ENCODE measurements around the gene C1GALT1C1.
"Not testable (repeated sequence)": the region's sequence is repeated elsewhere in the genome, so short reads cannot be mapped to it uniquely, and the experiment has no call there.

C1GALT1C1 gene

GRCh38 chrX:120664081-120664480 is 34.2 kb upstream of the C1GALT1C1 start:
- TF ChIP-seq CTCF (IDR thresholded peaks at IDR 0.05; ENCODE audit: control extremely low read depth, extremely low read depth, low read depth, missing control alignments) = no peak
- DNase-seq (ENCODE audit: extremely low spot score) = no peak
- ChIA-PET POLR2A (no interaction called here), CTCF (interaction anchor here (1.2 to 2.3 kb wide), 7 partner anchors 9 to 178 kb away, joined by 3 to 8 read pairs (median 5); no protein-coding TSS in a partner anchor)

- DNase-seq (ENCODE audit: extremely low spot score) = no peak
- POLR2A ChIA-PET = no interaction called here
- CTCF ChIA-PET = interaction anchor here (1.3 to 1.8 kb wide), 4 partner anchors 9 to 165 kb away, joined by 5 to 8 read pairs (median 6); no protein-coding TSS in a partner anchor
- TF ChIP-seq CTCF (IDR thresholded peaks at IDR 0.05; ENCODE audit: control extremely low read depth, extremely low read depth, low read depth, missing control alignments) = no peak
These were observed 32.8 kb upstream of the C1GALT1C1 start for GRCh38 chrX:120662662-120663061.

- CTCF ChIA-PET = no interaction called here
- no peak for DNase-seq (ENCODE audit: extremely low spot score)
- POLR2A ChIA-PET = no interaction called here
- no peak for TF ChIP-seq CTCF (IDR thresholded peaks at IDR 0.05; ENCODE audit: control extremely low read depth, extremely low read depth, low read depth, missing control alignments)
These were observed 30.8 kb upstream of the C1GALT1C1 start for GRCh38 chrX:120660637-120661036.

GRCh38 chrX:120653000-120653399 is 23.1 kb upstream of the C1GALT1C1 start:
- ChIA-PET CTCF (interaction anchor here (1.6 to 2.0 kb wide), 2 partner anchors 11 to 14 kb away, joined by 3 to 7 read pairs; no protein-coding TSS in a partner anchor), POLR2A (no interaction called here)
- TF ChIP-seq CTCF (IDR thresholded peaks at IDR 0.05; ENCODE audit: control extremely low read depth, extremely low read depth, low read depth, missing control alignments) = no peak

GRCh38 chrX:120652256-120652655 is 22.4 kb upstream of the C1GALT1C1 start:
- POLR2A ChIA-PET; DNase-seq (ENCODE audit: extremely low spot score): not testable (repeated sequence)
- CTCF ChIA-PET = interaction anchor here (1.6 kb wide), 1 partner anchor 14 kb away, joined by 3 read pairs; no protein-coding TSS in a partner anchor

More at GRCh38 chrX:120653000-120653399, 23.1 kb upstream of the C1GALT1C1 start:
- no peak for DNase-seq (ENCODE audit: extremely low spot score)

GRCh38 chrX:120647127-120647526 is 17.3 kb upstream of the C1GALT1C1 start:
- CTCF ChIA-PET = no interaction called here
- no peak for TF ChIP-seq CTCF (IDR thresholded peaks at IDR 0.05; ENCODE audit: control extremely low read depth, extremely low read depth, low read depth, missing control alignments)
- POLR2A ChIA-PET = no interaction called here
- no peak for DNase-seq (ENCODE audit: extremely low spot score)

GRCh38 chrX:120642871-120643270 is 13.0 kb upstream of the C1GALT1C1 start:
- CTCF ChIA-PET = no interaction called here
- no peak for TF ChIP-seq CTCF (IDR thresholded peaks at IDR 0.05; ENCODE audit: control extremely low read depth, extremely low read depth, low read depth, missing control alignments)
- no peak for DNase-seq (ENCODE audit: extremely low spot score)
- POLR2A ChIA-PET = no interaction called here

All from GM10248 (cell line).